Stimulated activated effector memory CD8-positive, alpha-beta T cell treated with anti-CD3 and anti-CD28 coated beads, Interleukin-12 subunit alpha, Interleukin-12 subunit beta, amount 100 ng/mL, for 72 hours (primary cell): ENCODE data around the gene ZWILCH.
A peak's percentile ranks its signal among the peaks of the same experiment; 100 is the strongest.
"Not testable (repeated sequence)": the region's sequence is repeated elsewhere in the genome, so short reads cannot be mapped to it uniquely, and the experiment has no call there.

Experiments used
- ATAC-seq: fragments of 150-1000 bp; cut with Tn5 transposase; 2 replicates; pipeline ENCODE4 v1.10.0; 2021
- DNase-seq, 2 donors: peaks; one replicate each; pipeline ENCODE4 v3.0.0; 2021 to 2022; ENCODE audit warnings: low spot score in 2 of 2
- H3K27ac Mint-ChIP-seq: one replicate; pipeline ENCODE4 v1.8.0; 2022; ENCODE audit warnings: mild to moderate bottlenecking, mixed read lengths
- H3K36me3 Mint-ChIP-seq: one replicate; pipeline ENCODE4 v1.8.0; 2022; ENCODE audit warnings: mild to moderate bottlenecking, mixed read lengths
- H3K4me1 Mint-ChIP-seq: one replicate; pipeline ENCODE4 v1.8.0; 2022; ENCODE audit warnings: mixed read lengths
- H3K4me3 Mint-ChIP-seq: one replicate; pipeline ENCODE4 v1.8.0; 2022; ENCODE audit warnings: mild to moderate bottlenecking, mixed read lengths
- H3K9me3 Mint-ChIP-seq: one replicate; pipeline ENCODE4 v1.8.0; 2022; ENCODE audit warnings: mixed read lengths

ZWILCH gene

GRCh38 chr15:66574596-66574950 lies 69.4 kb downstream of the ZWILCH start:
- no peak for ATAC-seq
- Mint-ChIP-seq H3K27ac (no peak overlapping the region), H3K36me3 (no peaks in the 10 kb centered on the region), H3K4me1 (peaks cover 13% of the 10 kb centered on the region), H3K4me3 (no peak overlapping the region), H3K9me3 (no peaks in the 10 kb centered on the region)
- DNase-seq: no peak

- DNase-seq: no peak
- Mint-ChIP-seq H3K9me3 (no peaks in the 10 kb centered on the region), H3K4me1 (peaks cover 13% of the 10 kb centered on the region), H3K36me3 (no peaks in the 10 kb centered on the region), H3K4me3 (no peak overlapping the region), H3K27ac (peak overlapping the region; percentile 52)
- peak; percentile 84 for ATAC-seq
Observed at GRCh38 chr15:66578286-66578875, 73.3 kb downstream of the ZWILCH start.

- H3K4me3 Mint-ChIP-seq: no peak overlapping the region
- DNase-seq: no peak
- no peak for ATAC-seq
- no peaks in the 10 kb centered on the region for H3K4me1 Mint-ChIP-seq
- no peaks in the 10 kb centered on the region for H3K9me3 Mint-ChIP-seq
- H3K27ac Mint-ChIP-seq: peak overlapping the region; percentile 26
- no peaks in the 10 kb centered on the region for H3K36me3 Mint-ChIP-seq
Observed at GRCh38 chr15:66580643-66581042, 75.5 kb downstream of the ZWILCH start.

- DNase-seq: no peak
- H3K4me1 Mint-ChIP-seq: no peaks in the 10 kb centered on the region
Observed at GRCh38 chr15:66581972-66582537, 76.9 kb downstream of the ZWILCH start.

GRCh38 chr15:66586155-66586976 lies 81.2 kb downstream of the ZWILCH start:
- no peak for ATAC-seq
- no peaks in the 10 kb centered on the region for H3K4me1 Mint-ChIP-seq
- no peak overlapping the region for H3K4me3 Mint-ChIP-seq
- H3K27ac Mint-ChIP-seq: no peak overlapping the region
- H3K36me3 Mint-ChIP-seq: no peaks in the 10 kb centered on the region
- no peaks in the 10 kb centered on the region for H3K9me3 Mint-ChIP-seq
- DNase-seq: no peak

More at GRCh38 chr15:66581972-66582537, 76.9 kb downstream of the ZWILCH start:
- H3K4me3 Mint-ChIP-seq: no peak overlapping the region
- no peak overlapping the region for H3K27ac Mint-ChIP-seq
- no peaks in the 10 kb centered on the region for H3K9me3 Mint-ChIP-seq
- no peaks in the 10 kb centered on the region for H3K36me3 Mint-ChIP-seq
- no peak for ATAC-seq

- H3K36me3 Mint-ChIP-seq: no peaks in the 10 kb centered on the region
- DNase-seq: no peak
- ATAC-seq: no peak
- no peak overlapping the region for H3K4me3 Mint-ChIP-seq
- no peaks in the 10 kb centered on the region for H3K4me1 Mint-ChIP-seq
- no peak overlapping the region for H3K27ac Mint-ChIP-seq
- no peaks in the 10 kb centered on the region for H3K9me3 Mint-ChIP-seq
Observed at GRCh38 chr15:66587020-66587419, 81.9 kb downstream of the ZWILCH start.

GRCh38 chr15:66587749-66588148 lies 82.6 kb downstream of the ZWILCH start:
- no peak overlapping the region for H3K27ac Mint-ChIP-seq
- no peaks in the 10 kb centered on the region for H3K9me3 Mint-ChIP-seq
- DNase-seq (no peak), ATAC-seq (no peak)
- no peaks in the 10 kb centered on the region for H3K36me3 Mint-ChIP-seq
- no peak overlapping the region for H3K4me3 Mint-ChIP-seq
- no peaks in the 10 kb centered on the region for H3K4me1 Mint-ChIP-seq

GRCh38 chr15:66588537-66588936 lies 83.4 kb downstream of the ZWILCH start:
- ATAC-seq (no peak), DNase-seq (no peak)
- Mint-ChIP-seq H3K36me3 (no peaks in the 10 kb centered on the region), H3K27ac (no peak overlapping the region), H3K4me1 (no peaks in the 10 kb centered on the region), H3K9me3 (no peaks in the 10 kb centered on the region), H3K4me3 (no peak overlapping the region)

- ATAC-seq: no peak
Observed at GRCh38 chr15:66588971-66589370, 83.8 kb downstream of the ZWILCH start.

GRCh38 chr15:66589429-66589828 lies 84.3 kb downstream of the ZWILCH start:
- not testable (repeated sequence) for DNase-seq, H3K4me3 Mint-ChIP-seq, ATAC-seq, H3K36me3 Mint-ChIP-seq, H3K9me3 Mint-ChIP-seq, H3K4me1 Mint-ChIP-seq, H3K27ac Mint-ChIP-seq

More at GRCh38 chr15:66588971-66589370, 83.8 kb downstream of the ZWILCH start:
- Mint-ChIP-seq H3K27ac (no peak overlapping the region), H3K9me3 (no peaks in the 10 kb centered on the region), H3K4me1 (no peaks in the 10 kb centered on the region), H3K36me3 (no peaks in the 10 kb centered on the region), H3K4me3 (no peak overlapping the region)
- DNase-seq: no peak

- H3K36me3 Mint-ChIP-seq: no peaks in the 10 kb centered on the region
- no peak for ATAC-seq
Observed at GRCh38 chr15:66590435-66590834, 85.3 kb downstream of the ZWILCH start.

GRCh38 chr15:66591322-66591862 lies 86.3 kb downstream of the ZWILCH start:
- no peak for DNase-seq
- H3K9me3 Mint-ChIP-seq: no peaks in the 10 kb centered on the region
- no peaks in the 10 kb centered on the region for H3K4me1 Mint-ChIP-seq
- H3K27ac Mint-ChIP-seq: no peak overlapping the region
- no peaks in the 10 kb centered on the region for H3K36me3 Mint-ChIP-seq
- H3K4me3 Mint-ChIP-seq: no peak overlapping the region
- peak; percentile 21 for ATAC-seq

More at GRCh38 chr15:66590435-66590834, 85.3 kb downstream of the ZWILCH start:
- H3K4me1 Mint-ChIP-seq: no peaks in the 10 kb centered on the region
- H3K4me3 Mint-ChIP-seq: no peak overlapping the region
- DNase-seq: no peak
- H3K27ac Mint-ChIP-seq: no peak overlapping the region
- H3K9me3 Mint-ChIP-seq: no peaks in the 10 kb centered on the region

GRCh38 chr15:66592505-66593218 lies 87.5 kb downstream of the ZWILCH start:
- ATAC-seq: no peak
- H3K4me1 Mint-ChIP-seq: no peaks in the 10 kb centered on the region
- no peak for DNase-seq
- no peak overlapping the region for H3K27ac Mint-ChIP-seq
- no peaks in the 10 kb centered on the region for H3K36me3 Mint-ChIP-seq
- no peaks in the 10 kb centered on the region for H3K9me3 Mint-ChIP-seq
- H3K4me3 Mint-ChIP-seq: no peak overlapping the region

GRCh38 chr15:66593219-66593780 lies 88.2 kb downstream of the ZWILCH start:
- Mint-ChIP-seq H3K4me1 (peaks cover 4% of the 10 kb centered on the region), H3K27ac (no peak overlapping the region), H3K9me3 (no peaks in the 10 kb centered on the region), H3K4me3 (no peak overlapping the region), H3K36me3 (no peaks in the 10 kb centered on the region)
- ATAC-seq (no peak), DNase-seq (no peak)

GRCh38 chr15:66594344-66594743 lies 89.2 kb downstream of the ZWILCH start:
- H3K4me3 Mint-ChIP-seq: no peak overlapping the region
- no peaks in the 10 kb centered on the region for H3K9me3 Mint-ChIP-seq
- ATAC-seq (no peak), DNase-seq (no peak)
- no peak overlapping the region for H3K27ac Mint-ChIP-seq
- H3K4me1 Mint-ChIP-seq: peaks cover 7% of the 10 kb centered on the region
- H3K36me3 Mint-ChIP-seq: no peaks in the 10 kb centered on the region
